HG02870 (cell line): ENCODE measurements around the gene GSTA5.
A peak's percentile ranks its signal among the peaks of the same experiment; 100 is the strongest.
"Not testable (repeated sequence)": the region's sequence is repeated elsewhere in the genome, so short reads cannot be mapped to it uniquely, and the experiment has no call there.

Experiments
- ATAC-seq: cut with Tn5 transposase; IDR thresholded peaks from one replicate; pipeline ENCODE4 v1.9.1; 2021; ENCODE audit warnings: mild to moderate bottlenecking, moderate library complexity; ENCODE audit not compliant: unreplicated experiment

GSTA5 gene

DNA sequence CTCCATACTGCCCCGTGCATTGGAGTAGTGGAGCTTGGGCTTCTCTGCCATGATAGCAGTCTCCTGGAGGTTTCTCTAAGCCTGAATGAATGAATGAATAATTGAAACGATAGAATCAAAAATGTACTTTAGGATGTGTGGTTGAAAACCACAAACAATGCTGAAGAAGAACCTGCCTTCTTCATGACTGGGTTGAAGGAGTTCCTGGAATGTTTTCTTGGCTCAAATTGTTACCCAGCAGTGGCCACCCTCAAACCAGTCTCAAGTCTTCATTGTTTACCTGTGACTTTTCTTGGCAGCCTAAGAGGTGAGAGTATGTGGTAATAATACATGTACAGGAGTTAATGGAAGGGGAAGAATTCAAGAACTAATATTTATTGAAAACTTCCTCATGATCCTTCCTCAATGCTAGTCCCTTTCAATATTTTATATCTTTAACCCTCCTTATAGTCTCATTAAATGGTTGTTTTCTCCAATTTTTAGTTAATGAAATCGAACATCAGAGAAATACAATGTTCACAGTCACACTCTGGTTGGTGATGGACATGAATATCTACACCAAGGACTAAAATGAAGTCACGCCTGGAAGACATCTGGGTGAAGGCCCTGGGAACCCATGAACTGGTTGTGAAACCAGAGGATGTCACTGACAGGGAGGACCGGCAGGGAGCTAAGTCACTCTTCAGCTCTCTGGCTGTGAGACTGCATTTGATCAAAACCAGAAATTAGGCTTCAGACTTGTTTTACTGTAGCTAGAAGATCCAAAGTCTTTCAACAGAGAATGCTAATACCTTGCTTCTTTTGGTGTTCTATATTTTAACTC, at the start of gene GSTA5:
TSS of gene GSTA5 (minus strand) at position 51 of the 823 bp plus-strand sequence.
- no peak for ATAC-seq

DNA sequence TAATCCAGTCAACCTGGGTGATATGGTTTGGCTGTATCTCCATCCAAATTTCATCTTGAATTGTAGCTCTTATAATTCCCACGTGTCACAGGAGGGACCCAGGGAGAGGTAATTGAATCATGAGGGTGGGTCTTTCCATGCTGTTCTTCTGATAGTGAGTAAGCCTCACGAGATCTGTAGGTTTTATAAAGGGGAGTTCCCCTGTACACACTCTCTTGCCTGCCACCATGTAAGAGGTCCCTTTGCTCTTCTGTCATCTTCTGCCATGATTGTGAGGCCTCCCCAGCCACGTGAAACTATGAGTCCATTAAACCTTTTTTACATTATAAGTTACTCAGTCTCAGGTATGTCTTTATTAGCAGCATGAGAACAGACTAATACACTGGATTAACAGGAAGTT, 49.4 kb upstream of the GSTA5 start:
- ATAC-seq: no peak

DNA sequence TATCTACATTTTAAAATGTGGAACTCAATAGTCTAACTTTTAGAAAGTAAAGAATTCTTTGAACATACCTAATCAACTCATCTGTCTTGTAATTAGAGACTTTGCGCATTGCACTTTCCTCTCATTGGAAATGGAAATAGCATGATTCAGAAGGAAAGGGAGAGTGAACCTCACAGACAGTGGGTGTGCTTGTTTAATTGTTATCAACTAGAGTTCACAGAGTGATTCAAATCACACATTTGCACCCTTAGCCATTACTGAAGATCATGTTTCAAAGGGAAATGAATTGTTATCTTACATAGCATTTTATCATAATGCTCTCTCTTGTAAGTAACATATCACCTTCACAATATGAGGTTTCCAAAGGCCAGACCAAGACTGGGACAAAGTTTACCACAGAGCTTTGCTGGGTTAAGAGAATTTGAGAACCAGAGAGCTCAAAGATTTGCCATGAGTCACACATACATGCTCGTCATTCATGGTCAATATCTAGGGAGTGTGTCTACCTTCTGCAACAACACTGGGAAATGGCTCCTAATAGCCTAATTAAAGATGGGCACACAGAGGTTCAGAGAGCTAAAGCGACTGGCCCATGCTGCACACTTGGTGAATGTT, 47.4 kb upstream of the GSTA5 start:
- no peak for ATAC-seq

DNA sequence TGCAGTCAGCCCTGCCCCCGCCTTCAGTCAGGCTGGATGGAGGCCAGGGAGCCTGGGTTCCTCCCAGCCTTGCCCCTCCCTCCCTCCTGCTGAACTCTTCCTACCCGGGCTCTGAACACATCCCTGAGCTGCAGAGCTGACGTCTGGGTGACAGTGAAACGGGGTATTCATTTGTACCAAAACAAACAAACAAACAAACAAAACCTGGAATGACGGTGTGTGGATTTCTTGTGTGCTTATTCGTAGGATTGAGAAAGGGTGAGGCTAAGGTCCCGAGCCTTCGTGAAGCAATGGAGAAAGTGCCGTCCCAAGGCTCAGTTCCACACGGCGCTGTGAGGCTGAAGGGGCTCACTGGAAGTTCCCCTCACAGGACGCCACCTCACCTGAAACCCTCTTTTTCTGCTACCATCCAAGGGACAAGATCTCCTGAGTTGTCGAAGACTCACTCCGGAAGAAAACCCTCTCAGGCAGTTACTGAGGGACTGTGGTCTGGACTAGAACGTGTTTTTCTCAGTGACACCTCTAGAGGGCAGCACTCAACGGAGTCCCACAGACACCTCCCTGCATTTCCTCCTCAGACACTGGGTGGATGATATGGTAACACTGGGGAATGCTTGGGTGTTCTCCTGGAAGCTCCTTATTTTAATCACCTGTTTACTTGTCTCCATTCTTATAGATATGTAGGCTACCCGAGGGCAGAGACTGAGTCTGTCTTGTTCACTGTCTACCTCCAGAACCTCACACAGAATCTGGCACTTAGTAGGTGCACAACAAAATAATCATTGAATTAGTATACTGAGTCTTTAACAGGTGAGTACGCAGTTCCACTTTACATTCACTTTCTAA, 41.6 kb upstream of the GSTA5 start:
- peak; percentile 99 for ATAC-seq

DNA sequence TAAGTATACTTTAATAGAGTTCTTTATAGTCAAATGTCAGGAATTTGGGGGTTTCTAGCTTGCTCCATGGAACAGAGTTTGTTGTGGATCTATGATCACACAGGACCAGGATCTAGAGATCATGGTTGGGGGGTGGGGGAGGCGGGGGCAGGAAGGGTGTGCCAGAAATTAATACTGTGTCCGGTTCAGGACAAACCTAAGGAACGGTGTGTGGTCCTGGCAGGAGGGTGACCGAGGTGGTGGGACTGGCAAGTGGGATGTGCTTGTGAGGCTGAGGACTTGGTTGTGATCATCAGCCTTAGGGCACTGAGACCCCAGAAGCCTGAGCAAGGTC, 41.0 kb upstream of the GSTA5 start:
- no peak for ATAC-seq

DNA sequence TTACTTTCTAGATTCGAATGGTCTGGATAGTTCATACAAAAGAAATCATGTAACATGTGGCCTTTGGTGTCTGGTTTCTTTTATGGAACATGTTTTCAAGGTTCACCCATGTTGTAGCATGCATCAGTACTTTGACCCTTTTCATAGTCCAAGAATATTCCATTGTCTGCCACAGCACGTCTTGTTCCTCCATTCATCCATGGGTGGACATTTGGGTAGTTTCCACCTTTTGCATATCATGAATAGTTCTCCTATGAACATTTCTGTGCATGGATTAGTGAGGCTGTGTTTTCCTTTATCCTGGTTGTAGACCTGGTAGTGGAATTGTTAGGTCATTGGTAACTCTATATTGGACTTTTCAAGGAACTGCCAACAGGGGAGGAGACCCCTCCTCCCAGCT, 37.2 kb upstream of the GSTA5 start:
- no peak for ATAC-seq

DNA sequence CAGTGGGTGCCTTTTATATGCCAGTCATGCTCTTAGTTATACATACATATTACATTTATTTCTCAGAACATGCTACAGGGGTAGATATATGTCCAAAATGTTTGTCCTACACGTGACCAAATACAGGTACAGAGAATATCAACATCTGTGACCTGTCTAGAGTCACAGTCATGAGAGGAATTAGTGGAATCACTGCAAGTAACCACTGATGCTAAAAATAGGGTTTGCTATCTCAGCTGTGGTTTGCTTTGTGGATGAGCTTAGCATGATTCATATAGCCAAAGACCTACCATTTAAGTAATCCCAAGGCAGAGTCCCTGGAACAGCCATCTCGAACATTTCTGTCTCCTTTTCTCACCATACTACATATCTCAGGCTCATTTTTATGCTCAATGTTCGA, 36.6 kb upstream of the GSTA5 start:
- no peak for ATAC-seq

DNA sequence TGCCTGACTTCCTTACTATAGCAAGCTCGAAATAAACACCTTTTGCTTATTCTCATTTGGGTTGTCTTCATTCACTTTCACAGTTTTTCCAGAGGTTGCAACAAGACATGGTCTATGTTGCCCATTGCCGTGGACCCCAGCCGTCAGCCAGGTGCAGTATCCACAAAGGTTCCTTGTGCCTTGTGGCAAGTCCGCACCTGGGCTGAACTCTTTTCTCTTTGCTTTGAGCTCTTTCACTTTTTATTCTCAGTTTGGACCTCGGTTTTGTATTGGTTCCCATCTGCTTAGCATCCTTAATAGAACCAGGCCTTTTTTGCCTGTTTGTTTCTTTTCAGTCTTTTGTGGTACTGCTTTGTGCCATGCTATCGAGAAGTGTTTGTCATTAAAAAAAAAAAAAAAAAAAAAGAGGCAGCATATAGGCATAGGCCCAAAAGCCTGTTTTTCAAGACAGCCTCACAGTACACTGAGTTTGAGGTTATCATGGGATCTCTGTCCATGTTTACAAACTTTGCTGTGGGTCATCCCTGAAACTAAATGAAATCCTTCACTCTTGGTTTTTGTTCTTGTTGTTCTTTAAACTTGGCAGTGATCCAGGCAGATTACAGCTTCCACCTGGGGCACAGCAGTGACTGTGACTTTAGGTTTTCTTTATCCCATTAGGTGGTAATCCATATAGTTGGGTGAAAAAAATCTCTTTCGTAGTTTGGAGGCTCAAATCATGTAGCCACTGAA, 35.6 kb upstream of the GSTA5 start:
- no peak for ATAC-seq

DNA sequence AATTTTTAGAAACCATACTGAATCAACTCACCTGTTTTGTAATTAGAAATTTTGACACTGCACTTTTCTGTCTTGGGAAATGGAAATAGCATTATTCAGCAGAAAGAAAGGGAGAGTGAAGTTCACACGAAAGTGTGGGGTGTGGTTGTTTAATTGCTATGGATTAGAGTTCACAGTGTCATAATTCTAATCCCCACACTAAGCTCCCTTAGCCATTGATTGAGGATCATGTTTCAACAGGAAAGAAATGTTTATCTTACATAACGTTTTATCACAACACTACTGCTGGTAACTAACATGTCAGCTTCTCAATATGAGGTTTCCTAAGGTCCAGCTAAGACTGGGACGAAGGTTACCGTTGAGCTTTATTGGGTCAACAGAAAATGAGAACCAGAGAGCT, 31.4 kb upstream of the GSTA5 start:
- ATAC-seq: no peak

DNA sequence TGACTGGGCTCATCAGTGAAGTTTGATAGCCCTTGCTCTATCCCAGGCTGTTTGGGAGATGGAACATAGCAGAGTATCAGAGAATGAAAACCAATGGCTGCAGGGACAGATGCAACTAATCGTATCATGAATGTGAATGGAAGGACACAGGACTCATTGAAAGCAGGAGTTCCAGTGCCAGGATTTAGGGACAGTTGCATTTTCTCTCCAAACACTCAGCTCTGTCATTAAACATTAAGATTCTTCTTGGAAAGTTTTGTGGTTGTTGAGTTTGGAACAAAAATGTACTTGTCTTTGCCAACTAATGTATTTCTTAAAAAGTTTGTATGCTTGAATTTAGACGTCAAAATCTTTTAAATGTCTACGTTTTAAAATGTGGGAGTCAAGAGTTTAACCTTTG, 31.0 kb upstream of the GSTA5 start:
- no peak for ATAC-seq

DNA sequence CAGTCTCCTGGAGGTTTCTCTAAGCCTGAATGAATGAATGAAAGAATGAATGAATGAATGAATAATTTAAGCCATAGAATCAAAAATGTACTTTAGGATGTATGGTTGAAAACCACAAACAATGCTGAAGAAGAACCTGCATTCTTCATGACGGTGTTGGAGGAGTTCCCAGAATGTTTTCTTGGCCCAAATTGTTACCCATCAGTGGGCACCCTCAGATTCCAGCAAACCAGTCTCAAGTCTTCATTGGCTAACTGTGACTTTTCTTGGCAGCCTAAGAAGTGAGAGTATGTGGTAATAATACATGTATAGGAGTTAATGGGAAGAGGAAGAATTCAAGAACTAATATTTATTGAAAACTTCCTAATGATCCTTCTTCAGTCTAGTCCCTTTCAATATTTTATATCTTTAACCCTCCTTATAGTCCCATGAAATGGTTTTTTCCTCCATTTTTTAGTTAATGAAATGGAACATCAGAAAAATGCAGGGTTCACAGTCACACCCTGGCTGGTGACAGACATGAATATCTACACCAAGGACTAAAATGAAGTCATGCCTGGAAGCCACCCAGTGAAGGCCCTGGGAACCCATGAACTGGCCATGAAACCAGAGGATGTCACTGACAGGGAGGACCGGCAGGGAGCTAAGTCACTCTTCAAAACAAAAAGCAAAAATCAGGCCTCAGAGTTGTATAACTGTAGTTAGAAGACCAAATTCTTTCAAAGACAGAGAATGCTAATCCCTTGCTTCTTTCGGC, 29.9 kb upstream of the GSTA5 start:
- not testable (repeated sequence) for ATAC-seq

DNA sequence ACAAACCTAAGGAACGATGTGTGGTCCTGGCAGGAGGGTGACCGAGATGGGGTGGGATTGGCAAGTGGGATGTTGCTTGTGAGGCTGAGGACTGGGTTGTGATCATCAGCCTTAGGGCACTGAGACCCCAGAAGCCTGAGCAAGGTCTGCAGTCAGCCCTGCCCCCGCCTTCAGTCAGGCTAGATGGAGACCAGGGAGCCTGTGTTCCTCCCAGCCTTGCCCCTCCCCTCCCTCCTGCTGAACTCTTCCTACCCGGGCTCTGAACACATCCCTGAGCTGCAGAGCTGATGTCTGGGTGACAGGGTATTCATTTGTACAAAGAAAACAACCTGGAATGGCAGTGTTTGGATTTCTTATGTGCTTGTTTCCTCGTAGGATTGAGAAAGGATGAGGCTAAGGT, 28.3 kb upstream of the GSTA5 start:
- ATAC-seq: not testable (repeated sequence)

DNA sequence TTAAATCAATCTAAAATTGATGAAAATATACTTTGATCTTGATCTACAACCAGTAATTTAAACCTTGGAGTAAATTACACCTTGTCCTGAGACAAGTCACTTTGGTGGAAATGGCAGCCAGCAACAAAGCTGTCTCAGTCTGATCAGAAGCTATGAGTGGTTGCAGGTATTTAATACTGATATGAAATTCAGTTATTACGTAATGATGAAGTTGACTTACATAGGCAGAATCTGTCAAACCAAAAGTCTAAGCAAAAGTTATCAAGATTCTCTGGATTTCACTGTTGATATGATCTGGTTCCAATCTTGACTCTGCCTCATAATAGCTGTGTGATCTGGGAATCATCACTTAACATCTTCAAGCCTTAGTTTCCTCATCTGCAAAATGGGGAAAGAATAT, 27.6 kb upstream of the GSTA5 start:
- ATAC-seq: no peak

DNA sequence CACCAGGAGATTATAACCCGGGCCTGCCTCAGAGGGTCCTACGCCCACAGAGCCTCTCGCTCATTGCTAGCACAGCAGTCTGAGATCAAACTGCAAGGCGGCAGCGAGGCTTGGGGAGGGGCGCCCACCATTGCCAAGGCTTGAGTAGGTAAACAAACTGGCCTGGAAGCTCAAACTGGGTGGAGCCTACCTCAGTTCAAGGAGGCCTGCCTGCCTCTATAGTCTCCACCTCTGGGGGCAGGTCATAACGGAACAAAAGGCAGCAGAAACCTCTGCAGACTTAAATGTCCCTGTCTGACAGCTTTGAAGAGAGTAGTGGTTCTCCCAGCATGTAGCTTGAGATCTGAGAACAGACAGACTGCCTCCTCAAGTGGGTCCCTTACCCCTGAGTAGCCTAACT, 20.5 kb upstream of the GSTA5 start:
- ATAC-seq: not testable (repeated sequence)

DNA sequence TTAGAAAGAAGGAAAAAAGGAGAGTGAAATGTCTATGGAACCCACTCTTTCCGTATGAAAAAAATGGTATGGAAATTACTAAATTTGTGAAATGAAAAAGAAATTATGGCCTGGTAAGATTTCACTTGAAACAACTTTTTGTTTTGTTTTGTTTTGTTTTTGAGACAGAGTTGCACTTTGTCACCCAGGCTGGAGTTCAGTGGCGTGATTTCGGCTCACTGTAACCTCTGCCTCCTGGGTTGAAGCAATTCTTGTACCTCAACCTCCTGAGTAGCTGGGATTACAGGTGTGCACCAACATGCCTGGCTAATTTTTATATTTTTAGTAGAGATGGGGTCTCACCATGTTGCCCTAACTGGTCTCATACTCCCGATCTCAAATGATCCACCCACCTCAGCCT, 17.8 kb upstream of the GSTA5 start:
- ATAC-seq: no peak

DNA sequence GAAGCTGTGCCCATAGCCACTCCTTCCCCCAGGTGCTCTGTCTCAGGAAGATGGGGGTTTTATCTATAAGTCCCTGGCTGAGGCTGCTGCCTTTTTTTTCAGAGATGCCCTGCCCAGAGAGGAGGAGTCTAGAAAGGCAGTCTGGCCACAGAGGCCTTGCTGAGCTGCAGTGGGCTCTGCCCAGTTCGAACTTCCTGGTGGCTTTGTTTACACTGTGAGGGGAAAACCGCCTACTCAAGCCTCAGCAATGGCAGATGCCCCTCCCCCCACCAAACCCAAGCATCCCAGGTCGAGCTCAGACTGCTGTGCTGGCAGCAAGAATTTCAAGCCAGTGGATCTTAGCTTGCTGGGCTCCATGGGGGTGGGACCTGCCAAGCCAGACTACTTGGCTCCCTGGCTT, 15.5 kb upstream of the GSTA5 start:
- ATAC-seq: not testable (repeated sequence)

DNA sequence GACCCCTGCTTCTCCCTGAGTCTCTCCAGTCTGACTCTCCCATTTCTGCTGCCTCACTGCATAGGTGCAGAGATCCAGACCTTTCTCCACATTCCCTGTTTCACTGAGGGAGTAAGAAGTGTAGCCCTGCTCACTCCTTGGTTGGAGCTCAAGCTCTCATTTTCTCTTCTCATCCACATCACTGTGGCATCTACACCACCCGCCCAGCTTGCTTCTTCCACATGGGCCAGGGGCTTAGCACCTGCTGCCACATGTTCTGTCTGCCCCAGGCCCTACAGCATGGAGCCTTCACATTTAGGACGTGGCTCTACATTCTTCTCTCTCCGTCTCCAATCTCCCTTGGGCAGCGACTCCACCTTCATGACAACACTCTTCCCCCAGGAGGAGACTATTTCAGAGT, 8.5 kb upstream of the GSTA5 start:
- no peak for ATAC-seq

DNA sequence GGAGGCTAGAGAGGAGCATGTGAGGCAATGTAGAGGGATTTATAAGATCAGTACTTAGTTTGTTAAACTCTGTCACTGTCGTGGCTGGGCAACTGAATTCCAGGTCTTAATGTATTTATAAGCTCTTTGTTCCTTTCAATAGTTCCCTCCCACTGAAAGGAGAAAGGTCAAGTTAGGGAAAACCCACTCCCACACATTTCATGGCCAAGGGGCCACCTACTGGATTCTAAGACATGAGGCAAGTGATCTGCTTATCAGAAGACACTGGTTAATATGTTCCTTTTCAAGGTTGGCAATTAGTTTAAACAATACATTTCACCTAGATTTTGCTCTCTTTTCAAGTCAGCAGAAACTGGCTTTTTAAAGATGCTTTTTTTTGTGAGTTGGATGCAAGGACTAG, 5.4 kb upstream of the GSTA5 start:
- no peak for ATAC-seq

DNA sequence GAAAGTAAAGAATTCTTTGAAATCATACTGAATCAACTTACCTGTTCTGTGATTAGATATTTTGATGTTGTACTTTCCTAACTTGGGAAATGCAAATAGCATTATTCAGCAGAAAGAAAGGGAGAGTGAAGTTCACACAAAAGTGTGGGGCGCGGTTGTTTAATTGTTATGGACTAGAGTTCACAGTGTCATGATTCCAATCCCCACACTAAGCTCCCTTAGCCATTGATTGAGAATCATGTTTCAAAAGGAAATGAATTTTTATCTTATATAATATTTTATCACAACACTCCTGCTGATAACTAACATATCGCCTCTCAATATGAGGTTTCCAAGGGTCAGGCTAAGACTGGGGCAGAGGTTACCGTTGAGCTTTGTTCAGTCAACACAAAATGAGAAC, 3.0 kb upstream of the GSTA5 start:
- ATAC-seq: no peak
